Smooth muscle cell of the brain vasculature (primary cell): Measurements from ENCODE around the gene ZMIZ1.

Source experiments
- DNase-seq: peaks from one replicate; pipeline ENCODE4 v3.0.0-alpha.2; 2012; ENCODE audit warnings: low read depth, low spot score

ZMIZ1 gene

DNA sequence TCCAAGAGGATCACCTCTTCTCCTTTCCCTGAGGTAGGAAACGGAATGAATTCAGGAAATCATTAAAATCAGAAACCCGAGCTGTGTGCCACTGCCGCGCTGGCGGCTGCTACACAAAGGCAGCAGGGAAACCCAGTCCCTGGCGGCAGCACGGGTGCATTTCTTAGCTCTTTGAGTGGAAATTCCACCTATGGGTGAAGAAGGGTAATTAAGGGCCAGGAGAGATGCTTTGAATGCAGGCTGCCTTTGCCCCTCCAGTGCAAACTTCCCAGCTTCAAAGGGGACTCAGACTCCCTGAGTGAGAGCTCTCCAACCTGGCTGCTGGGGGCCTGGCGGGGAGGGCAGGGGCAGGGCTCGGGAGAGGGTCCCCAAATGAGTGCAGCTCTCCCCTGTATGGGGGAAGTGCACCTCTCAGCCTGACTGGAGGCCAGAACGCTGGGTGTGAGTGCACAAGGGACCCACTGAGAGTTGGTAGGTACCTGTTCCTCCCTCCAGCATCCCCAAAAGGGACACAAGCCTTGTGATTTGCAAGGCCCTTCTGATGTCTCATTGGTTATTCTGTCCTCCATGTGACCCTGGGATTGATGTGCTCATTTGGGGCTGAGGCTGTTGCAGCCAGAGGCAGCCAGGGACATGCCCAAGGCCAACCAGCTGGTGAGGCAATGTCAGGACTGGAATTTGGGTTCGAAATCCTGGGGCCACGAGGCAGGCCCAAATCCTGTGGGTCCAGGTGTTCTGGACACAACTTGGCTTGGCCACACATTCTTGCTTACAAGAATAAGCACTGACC lies 16.3 kb upstream of the ZMIZ1 start:
- no peak for DNase-seq

DNA sequence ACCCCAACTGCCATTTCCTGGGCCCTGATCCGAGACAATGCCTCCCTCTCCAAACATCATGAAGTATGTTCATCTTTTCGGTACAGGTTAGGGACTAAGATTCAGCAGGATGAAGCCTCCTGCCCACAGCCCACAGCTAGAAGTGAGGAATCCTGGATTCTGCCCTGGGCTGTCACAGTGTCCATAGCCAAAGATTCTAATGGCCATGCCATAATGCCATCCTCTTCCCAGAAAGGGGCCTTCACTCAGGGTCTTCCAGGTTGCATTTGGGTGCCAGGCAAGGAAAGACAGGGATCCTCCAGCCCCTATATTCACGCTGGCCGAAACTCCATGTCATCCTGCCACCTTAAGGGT lies 15.7 kb upstream of the ZMIZ1 start:
- no peak for DNase-seq

DNA sequence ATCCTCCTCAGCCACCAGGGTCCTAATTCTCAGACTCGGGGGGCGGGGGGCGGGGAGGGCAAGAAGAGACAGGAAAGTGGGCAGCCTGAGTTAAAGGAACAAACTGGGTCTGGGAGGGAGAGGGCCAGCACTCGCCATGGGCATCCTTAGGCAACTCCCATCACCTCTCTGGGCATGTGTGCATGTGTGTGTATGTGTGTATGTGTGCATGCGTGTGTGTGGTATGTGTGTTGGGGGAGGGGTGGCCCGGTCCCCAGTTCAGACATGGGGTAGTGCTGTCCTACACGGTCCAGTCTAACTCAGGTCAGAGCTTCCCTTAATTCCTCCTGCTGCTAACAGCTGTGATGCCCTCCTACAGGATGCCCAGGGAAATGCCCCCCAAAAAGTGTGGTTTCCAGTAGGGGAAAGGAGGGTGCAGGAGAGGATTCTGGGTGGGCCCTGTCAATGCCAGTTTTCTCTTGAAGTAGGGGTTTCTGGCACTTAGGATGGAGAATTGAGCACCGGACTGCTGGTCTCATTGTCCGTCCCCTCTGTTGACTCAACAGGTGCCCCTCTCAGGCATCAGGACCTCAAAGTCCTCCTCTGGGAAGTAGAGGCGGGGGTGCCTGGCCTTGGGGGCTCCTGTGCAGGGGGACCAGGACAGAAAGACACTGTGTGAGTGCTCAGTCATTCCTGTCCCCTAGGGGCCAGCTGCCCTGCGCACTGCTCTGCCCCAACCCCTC lies 15.1 kb upstream of the ZMIZ1 start:
- DNase-seq: no peak

DNA sequence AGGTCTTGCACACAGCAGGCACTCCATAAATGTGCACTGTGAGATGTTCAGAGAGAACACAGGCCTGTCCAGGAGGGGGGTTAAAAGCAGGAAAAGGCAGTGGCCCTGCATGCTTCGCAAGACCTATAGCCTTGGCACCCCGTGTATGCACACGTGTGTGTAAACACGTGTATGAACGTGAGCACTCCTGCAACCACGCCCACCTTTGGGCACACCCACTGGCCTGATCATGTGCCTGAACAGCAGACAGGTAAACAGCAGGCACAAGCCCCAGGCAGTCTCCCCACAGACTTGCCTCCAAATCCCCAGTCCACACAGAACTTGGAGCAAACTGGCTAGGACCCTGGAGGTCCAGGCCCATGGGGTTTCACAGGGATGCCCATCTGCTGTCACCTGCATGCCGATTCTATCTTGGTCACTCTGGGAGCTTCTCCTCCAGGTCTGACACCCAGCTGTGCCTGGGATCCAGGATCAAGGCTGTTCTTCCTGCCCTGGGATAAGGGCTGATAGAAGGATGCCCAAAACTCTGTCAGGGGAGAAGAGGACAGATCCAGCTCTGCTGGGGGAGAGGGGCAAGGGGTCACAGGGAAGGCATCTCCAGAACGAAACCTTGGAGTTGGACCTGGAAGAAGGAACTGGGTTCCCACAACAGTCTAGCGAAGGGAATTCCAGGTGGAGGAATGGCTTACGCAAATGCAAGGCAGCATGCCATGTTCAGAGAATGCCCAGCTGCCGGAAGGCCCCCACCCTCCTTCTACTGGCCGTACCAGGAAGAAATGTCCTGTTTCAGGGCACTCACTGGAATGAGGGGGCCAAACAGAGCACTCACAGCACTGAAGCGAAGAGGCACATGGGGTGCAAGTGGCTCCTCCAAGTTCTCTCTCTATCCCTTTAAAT lies 14.3 kb upstream of the ZMIZ1 start:
- no peak for DNase-seq

DNA sequence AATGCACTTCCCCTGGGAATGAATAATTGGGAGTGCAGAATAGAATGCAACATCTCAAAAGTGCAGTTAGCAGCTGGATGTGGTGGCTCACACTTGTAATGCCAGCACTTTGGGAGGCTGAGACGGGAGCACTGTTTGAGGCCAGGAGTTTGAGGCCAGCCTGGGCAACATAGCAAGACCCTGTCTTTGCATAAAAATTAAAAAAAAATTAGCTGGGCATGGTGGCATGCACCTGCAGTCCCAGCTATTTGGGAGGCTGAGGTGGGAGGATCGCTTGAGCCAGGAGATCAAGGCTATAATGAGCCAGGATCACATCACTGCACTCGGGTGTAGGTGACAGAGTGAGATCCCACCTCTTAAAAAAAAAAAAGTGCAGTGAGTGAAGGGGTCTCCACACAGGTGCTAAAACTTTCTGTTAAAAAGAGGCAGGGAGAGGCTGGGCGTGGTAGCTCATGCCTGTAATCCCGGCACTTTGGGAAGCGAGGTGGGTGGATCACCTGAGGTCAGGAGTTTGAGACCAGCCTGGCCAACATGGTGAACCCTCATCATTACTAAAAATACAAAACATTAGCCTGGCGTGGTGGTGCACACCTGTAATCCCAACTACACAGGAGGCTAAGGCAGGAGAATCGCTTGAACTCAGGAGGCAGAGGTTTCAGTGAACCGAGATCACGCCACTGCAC lies 13.5 kb upstream of the ZMIZ1 start:
- DNase-seq: no peak

DNA sequence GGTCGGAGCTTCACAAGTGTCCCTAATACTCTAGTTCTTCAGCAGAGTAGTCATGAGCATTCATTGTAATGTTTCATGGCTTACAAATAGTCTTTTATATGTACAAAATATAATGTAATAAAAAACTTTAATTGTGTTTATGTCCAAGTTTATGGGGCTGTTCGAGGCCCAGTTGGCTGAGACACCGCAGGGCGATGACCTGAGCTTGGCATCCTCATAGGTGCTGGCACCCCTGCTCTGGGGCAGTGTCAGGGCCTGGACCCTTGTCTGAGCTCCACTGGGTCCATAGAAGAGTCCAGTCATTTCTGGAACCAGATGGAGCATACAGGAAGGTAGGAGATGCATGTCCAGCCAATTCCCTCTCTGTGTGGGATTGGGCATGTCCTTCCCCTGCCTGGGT lies 12.9 kb upstream of the ZMIZ1 start:
- DNase-seq: no peak

DNA sequence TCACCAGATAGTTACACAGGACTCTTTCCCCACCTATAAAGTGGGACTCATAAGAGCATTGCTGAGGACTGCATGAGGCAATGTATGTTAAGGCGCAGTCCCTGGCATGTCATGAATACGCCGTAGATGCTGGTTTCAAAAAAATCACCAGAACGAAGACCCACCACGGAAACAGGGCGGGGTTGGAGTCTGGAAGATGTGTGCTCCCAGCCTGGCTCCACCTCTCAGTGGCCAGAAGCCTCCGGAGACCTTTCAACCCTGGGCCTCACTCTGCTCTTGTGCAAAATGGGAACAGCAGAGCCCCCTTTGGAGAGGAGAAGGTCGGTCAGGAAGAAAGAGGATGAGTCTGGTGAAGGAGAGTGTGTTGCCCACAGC lies 12.4 kb upstream of the ZMIZ1 start:
- DNase-seq: no peak

DNA sequence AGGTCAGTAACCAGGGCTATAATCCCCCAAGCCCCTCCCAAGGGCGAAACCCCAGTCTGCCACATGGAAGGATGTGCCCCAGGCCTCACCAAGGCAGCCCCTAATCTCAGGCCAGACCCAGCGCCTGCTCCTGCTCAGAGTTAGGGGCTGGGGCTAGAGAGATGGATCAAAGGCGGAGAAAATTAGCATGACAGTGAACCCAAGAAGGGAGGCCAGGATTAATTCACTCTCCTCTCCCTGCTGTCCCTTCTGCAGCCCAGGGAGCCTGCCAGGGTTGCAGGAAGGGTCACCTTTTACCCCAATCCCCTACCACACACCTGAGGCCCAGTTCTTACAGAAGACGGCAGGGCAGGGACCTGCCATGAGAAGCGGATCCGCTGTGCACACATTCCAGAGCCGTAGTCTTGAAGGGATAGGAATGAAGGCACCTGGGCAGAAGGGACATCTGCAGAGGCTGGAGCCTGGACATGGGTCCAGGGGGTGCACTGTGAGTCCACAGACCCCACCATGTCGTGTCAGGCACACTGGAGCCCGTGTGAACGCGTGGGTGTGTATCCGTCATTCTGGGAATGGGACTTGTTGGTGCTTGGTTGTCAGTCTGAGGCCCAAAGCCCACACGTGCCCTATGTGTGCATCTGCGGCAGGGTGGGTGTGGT lies 11.9 kb upstream of the ZMIZ1 start:
- no peak for DNase-seq

DNA sequence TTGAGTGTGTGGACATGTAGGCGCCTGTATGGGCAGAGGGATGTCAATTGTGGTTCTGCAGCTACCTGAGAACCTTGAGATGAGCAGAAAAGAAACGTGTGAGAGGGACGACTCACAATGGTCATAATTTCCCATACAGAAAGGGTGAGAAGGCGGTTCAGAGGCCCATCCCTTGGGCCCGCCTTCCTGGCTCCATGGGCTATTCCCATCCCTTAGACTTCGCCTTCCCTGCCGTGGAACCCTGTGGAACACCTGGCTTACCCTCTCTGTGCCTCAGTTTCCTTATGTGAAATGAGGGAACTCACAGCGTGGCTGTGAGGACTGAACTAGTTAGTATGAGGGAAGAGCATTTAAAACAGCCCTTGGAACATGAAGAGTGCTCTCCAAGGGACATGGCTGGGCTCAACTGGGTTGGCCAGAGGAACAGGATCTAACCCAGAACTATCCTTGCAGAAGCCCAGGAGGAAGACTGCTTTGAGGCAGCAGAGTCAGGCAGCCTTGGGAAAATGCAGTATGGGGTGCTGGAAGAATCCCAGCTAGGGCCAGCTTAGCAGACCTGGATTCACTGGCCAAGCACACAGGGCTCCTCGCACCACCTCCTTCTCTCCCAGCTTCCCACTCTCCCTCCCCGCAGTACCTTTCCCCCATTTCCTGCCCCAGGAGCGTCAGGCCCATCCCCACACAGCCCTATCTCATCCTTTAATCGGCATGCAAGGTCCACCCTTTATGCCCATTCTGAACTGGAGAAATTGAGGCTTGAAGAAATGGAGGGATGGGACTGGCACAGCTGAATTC lies 11.1 kb upstream of the ZMIZ1 start:
- DNase-seq: no peak

DNA sequence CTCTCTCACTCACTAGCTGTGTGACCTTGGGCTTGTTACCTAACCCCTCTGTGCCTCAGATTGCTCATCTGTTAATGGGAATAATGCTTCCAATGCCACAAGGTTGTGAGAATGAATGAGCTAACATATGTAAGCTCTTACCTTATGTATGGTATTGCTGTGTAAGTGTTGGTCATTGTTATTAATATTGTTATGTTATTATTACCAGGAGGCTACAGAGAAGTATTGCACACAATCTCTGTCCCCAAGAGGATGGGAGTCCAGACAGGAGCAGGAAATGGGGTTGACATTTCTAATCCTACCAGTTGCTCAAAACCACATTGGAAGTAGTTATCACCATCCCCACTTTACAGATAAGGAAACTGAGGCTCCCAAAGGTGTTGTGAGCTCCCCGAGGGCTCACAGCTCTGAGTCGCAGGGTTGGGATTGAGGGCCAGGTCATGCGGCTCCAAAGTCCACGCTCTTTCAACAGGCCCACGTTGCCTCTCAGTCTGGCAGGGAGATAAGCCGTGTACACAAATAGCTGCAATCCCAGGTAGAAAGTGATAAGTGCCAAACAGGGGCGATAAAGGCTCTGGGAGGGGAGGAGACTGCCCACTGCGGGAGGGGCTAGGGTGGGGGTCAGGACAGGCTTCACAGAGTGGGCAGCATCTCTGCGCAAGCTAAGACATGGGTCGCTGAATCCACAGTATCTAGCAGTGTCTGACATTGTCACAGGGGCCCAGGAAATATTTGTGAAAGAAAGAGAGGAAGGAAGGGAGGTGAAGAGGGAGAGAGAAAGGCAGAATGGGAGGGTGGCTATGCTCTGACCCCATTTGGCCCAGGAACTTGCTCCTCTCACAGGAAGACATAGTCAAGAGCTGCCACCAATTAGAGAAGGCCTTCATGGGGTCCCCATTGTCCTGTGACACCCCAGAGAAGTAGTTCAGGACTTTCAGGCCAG lies 9.6 kb upstream of the ZMIZ1 start:
- DNase-seq: no peak

DNA sequence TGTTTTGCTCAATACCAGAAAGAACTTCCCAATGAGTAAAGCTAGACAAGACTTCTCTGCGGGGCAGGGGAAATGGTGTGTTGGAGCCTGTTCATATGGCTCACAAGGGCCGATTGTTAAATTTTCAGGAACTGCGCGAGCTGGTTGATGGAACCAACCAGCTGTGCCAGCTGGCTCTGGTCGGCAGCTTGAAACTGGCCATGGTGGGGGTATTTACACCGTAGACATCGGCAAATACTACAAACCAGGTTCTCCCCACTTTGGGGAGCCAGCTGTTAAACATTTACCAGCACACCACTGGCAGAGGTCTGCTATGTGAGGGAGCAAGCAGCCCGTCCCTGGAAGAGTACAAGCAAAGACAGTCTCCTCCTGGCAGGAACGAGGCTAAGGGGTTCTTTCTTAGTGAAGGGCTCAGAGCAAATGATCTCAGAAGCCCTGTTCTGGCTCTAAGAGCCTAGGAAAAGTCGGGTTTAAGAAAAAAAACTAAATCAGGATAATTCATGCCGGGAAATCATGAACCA lies 8.8 kb upstream of the ZMIZ1 start:
- DNase-seq: no peak

DNA sequence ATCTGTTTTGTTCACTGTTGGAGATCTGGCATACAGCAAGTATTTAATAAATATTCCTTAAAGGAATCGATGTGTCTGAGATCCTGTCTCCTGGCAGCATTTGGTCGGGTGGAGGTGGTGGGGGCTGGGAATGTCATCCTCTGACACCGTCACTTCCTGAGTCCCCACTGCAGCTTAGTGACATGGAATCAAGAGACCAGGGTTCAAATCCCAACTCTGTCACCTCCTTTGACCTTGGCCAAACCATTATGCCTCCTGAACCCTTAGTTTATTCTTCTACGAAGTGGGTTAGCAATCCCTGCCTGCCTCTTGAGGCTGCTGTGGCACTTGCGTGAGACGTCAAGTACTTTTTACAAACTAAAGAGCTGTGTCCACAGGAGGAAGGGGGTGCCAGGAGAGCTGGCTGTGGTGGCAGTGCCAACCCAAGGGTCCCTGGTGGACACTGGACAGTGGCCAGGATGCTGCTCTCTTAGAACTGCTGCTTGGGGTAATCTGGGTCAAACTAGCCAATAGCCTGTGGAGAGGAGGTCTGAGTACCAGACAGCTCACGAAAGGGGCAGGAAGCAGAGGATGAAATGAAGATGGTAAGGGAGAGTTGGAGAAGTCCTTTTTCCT lies 8.0 kb upstream of the ZMIZ1 start:
- no peak for DNase-seq

DNA sequence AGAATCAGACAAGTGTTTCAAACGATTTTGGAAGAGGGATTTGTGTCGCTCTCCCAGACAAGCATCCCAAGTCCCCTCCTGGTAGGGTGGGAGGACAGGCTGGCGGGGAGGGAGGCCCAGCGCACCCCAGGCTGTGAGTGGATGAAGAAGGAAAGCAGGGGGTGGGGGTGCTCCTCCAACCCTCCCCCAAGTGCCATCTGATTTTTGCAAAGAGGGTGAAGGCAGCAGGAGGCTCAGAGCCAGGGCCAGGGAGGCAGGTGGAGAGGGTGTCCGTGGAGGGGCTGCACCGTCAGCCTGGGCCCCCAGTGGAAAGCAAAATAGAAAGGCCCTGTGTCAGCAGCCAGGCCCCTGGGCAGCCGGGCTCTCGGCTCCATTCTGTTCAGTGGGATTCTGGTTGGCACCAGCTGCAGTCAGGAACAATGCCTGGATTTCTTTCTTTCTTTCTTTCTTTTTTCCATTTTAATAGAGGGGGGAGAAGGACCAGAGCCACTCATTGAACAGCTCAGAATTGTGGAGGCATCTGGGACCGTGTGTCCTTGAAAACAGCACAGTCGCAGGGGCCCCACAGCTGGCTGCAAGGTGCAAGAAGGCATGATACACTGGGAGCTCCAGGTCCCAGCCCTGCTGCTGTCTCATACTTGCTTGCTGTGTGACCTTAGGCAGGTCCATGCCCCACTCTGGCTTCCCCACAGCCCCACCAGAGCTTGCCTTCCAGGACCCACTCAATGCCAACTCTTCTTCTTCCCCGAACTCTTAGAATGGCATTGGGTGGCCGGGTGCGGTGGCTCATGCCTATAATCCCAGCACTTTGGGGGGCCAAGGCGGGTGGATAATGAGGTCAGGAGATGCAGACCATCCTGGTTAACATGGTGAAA lies 7.1 kb upstream of the ZMIZ1 start:
- DNase-seq: no peak

DNA sequence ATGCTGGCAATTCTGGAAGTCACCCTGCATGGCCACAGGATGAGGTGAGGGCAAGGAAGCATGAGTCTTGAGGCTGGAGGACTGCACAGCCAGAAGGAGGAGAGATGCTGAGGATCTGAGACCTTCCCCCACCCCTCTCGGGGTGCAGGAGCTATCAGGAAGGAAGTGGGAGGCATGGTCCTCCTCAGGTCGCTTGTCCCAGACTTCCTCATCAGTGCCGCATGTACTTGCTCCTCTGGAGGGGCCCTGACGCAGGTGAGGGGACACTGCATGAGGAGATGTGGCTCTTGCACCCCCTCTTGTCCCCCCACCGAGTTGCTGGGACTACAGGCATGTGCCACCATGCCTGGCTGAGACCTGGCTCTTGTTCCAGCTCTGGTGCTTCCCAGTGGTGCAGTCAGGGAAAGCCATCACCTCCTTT lies 5.7 kb upstream of the ZMIZ1 start:
- no peak for DNase-seq

DNA sequence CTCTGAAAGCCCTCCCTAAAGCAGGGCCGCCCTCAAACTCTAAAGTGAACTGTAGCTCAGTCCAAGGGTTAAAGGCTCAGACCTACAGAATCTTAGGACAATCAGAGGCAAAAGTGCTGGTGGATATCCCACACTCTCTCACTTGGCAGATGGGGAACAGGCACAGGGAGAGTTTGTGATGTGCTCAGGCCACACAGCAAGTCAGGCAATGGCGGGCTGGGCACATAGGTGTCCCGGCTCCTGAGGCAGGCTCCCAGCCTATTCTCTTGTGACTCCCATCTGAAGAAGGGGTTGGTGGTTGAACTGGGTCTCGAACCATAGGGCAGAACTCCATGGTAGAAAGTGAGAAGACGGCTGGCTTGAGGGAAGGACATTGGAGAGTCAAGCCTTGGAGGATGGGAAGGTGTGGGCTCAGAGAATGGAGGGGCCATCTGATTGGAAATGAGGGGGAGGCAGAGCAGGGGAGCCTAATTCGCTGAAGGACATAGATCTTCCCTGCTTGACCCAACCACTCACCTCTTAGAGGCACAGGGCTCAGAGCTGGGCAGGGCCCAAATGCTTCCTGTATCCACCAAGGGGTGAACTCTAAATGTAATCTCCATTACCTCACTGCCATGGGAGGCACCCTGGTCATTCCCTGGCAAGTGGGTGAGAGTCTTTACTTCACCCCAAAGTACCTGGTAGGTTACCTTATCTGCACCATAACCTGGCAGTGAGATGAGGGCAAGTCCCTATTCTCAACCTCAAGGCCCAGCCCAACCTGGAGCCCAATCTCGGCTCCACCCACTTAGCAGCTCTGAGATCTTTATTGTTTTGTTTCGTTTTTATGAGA lies 4.9 kb upstream of the ZMIZ1 start:
- no peak for DNase-seq

DNA sequence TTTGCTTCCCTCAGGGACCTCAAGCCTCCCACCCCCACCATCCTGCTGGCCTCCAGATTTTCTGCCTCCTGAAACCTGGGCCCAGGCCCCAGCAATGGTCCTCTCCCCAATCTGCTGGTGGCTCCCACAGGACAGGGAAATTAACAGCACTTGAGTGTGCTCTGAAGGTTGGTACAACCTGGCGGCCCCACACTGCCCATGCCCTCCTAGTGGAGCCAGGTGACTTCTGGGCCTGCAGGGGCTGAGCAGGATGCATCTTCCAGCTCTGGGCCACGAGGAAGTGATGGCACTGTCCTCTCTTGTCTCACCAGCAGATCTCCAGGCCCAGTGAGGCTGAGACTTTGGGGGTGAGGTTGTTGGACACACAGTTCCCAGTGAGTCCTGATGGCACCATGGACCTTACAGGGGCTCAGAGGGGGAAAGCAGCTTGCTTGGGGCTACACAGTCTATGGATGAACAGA lies 3.6 kb upstream of the ZMIZ1 start:
- DNase-seq: no peak

DNA sequence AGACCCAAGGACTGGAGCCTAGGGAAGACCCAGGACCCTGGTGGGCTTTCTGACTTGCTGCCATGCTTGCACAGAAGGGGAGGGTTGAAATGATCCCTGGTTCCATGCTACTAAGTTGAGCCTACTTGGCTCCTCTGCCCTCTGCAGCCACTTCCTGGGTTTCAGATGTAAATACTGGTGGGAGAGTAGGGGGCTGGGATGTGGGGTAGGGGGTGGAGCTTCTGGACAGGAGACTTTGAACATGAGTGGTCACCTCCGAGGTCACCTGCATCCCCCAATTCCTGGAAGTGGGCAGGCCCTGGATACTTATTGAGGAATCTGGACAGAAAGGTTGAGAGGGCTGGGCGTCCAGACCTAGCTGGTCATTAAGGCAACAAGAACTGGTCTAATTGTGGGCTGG lies 2.9 kb upstream of the ZMIZ1 start:
- DNase-seq: no peak
